Natural killer cell (primary cell): ENCODE measurements around the gene L3MBTL4. TPM values are rescaled to one million over a fixed set of nuclear protein-coding genes. Genes with fewer than 3 reads are reported as not detected.

Source experiments
- ATAC-seq, 3 donors: fragments of 150-1000 bp in 2 of 3; fragments of 200-7000 bp in 1 of 3; cut with Tn5 transposase; 1 replicate in 1 of 3; 2 replicates in 2 of 3; pipeline ENCODE4 v1.10.0; 2021; ENCODE audit warnings: mild to moderate bottlenecking in 2 of 3, moderate library complexity in 2 of 3
- DNase-seq, 2 donors: peaks; one replicate each; pipeline versions ENCODE4 v3.0.0 to v3.0.0-alpha.2; 2013 to 2021; ENCODE audit warnings: mixed read lengths in 1 of 2
- H3K27ac ChIP-seq: one replicate; pipeline ENCODE4 v1.5.1; 2013; ENCODE audit warnings: mild to moderate bottlenecking, low read length
- H3K27me3 ChIP-seq: one replicate; pipeline ENCODE4 v1.6.1; 2013; ENCODE audit warnings: low read length; ENCODE audit not compliant: control insufficient read depth, insufficient read depth
- H3K36me3 ChIP-seq: one replicate; pipeline ENCODE4 v1.6.1; 2013; ENCODE audit warnings: low read length; ENCODE audit not compliant: control insufficient read depth, insufficient read depth
- H3K4me1 ChIP-seq: one replicate; pipeline ENCODE4 v1.6.1; 2013; ENCODE audit warnings: low read length; ENCODE audit not compliant: control insufficient read depth, insufficient read depth
- H3K4me3 ChIP-seq: one replicate; pipeline ENCODE4 v1.5.1; 2013; ENCODE audit warnings: low read length
- H3K9me3 ChIP-seq: one replicate; pipeline ENCODE4 v1.6.1; 2013; ENCODE audit warnings: low read length; ENCODE audit not compliant: control insufficient read depth, insufficient read depth
- H3K27ac Mint-ChIP-seq, 2 donors: one replicate each; pipeline ENCODE4 v1.8.0; 2022; ENCODE audit warnings: mild to moderate bottlenecking in 2 of 2, mixed read lengths in 2 of 2, moderate library complexity in 1 of 2
- H3K27me3 Mint-ChIP-seq, 2 donors: one replicate each; pipeline ENCODE4 v1.8.0; 2022; ENCODE audit warnings: low read depth in 2 of 2, mixed read lengths in 2 of 2
- H3K36me3 Mint-ChIP-seq: one replicate; pipeline ENCODE4 v1.8.0; 2022; ENCODE audit warnings: mixed read lengths
- H3K4me1 Mint-ChIP-seq, 2 donors: one replicate each; pipeline ENCODE4 v1.8.0; 2022; ENCODE audit warnings: mixed read lengths in 2 of 2
- H3K4me3 Mint-ChIP-seq: one replicate; pipeline ENCODE4 v1.8.0; 2022; ENCODE audit warnings: mild to moderate bottlenecking, moderate library complexity, mixed read lengths
- H3K9me3 Mint-ChIP-seq, 2 donors: one replicate each; pipeline ENCODE4 v1.8.0; 2022; ENCODE audit warnings: mixed read lengths in 2 of 2
- WGBS: methylation state at CpG from one replicate; pipeline ENCODE4 v1.1.7; 2013; ENCODE audit warnings: missing lambda C conversion rate; ENCODE audit not compliant: insufficient coverage; 5-methylcytosine and 5-hydroxymethylcytosine counted together
- intact Hi-C: fragments of 100-400 bp; cut with micrococcal nuclease; formaldehyde crosslinking; loops from one replicate; pipeline ENCODE4 v1.14.2; 2022
- total RNA-seq, 4 donors: library from RNA; stranded (reverse); fragments of 120-200 nt in 1 of 4; gene quantifications; one replicate each; pipeline versions ENCODE4 v1.2.3 to v1.2.4, GENCODE V29; 2013 to 2022
- TF ChIP-seq, protein P1 (sequence below): fragments of 200-600 bp; IDR thresholded peaks from one replicate; pipeline ENCODE4 v1.8.0; 2022; ENCODE audit warnings: antibody characterized with exemption

Gene L3MBTL4
- total RNA-seq, 3 donors from 2014 or later (not counting 1 experiment from before 2014, with no cell fraction given) = 27.9 to 34.2 (median 30.0) TPM

GRCh38 chr18:6406075-6406909 lies 8.4 kb downstream of the L3MBTL4 start:
- TF ChIP-seq, protein P1, sequence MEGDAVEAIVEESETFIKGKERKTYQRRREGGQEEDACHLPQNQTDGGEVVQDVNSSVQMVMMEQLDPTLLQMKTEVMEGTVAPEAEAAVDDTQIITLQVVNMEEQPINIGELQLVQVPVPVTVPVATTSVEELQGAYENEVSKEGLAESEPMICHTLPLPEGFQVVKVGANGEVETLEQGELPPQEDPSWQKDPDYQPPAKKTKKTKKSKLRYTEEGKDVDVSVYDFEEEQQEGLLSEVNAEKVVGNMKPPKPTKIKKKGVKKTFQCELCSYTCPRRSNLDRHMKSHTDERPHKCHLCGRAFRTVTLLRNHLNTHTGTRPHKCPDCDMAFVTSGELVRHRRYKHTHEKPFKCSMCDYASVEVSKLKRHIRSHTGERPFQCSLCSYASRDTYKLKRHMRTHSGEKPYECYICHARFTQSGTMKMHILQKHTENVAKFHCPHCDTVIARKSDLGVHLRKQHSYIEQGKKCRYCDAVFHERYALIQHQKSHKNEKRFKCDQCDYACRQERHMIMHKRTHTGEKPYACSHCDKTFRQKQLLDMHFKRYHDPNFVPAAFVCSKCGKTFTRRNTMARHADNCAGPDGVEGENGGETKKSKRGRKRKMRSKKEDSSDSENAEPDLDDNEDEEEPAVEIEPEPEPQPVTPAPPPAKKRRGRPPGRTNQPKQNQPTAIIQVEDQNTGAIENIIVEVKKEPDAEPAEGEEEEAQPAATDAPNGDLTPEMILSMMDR = no peak
- Mint-ChIP-seq H3K36me3 (no peaks in the 10 kb centered on the region), H3K27ac (peak overlapping the region in 1 of 2 donors; percentile 75), H3K4me3 (no peak overlapping the region), H3K9me3 (no peaks in the 10 kb centered on the region), H3K4me1 (peaks cover 32 to 35% of the 10 kb centered on the region in 2 donors), H3K27me3 (no peaks in the 10 kb centered on the region)
- no peaks in the 10 kb centered on the region for H3K36me3 ChIP-seq
- no peaks in the 10 kb centered on the region for H3K27me3 ChIP-seq
- DNase-seq (no peak), ATAC-seq (peak; percentile 52 to 81 (median 62))
- intact Hi-C loops = no loop called here
- 71% methylated on average over 7 of the region's 10 CpGs for WGBS
- H3K27ac ChIP-seq = no peak overlapping the region
- H3K9me3 ChIP-seq = no peaks in the 10 kb centered on the region
- no peak overlapping the region for H3K4me3 ChIP-seq
- peaks cover 3% of the 10 kb centered on the region for H3K4me1 ChIP-seq

GRCh38 chr18:6405237-6406074 lies 9.3 kb downstream of the L3MBTL4 start:
- Histone ChIP-seq H3K4me3 (no peak overlapping the region), H3K36me3 (no peaks in the 10 kb centered on the region), H3K9me3 (no peaks in the 10 kb centered on the region), H3K4me1 (peaks cover 3% of the 10 kb centered on the region), H3K27me3 (no peaks in the 10 kb centered on the region), H3K27ac (no peak overlapping the region)
- H3K27ac Mint-ChIP-seq = no peak overlapping the region
- H3K9me3 Mint-ChIP-seq = no peaks in the 10 kb centered on the region
- intact Hi-C loops = no loop called here
- WGBS = 90% methylated on average over 10 of the region's 11 CpGs
- ATAC-seq = no peak
- TF ChIP-seq, protein P1 = no peak
- peaks cover 27 to 36% of the 10 kb centered on the region in 2 donors for H3K4me1 Mint-ChIP-seq
- no peak overlapping the region for H3K4me3 Mint-ChIP-seq
- no peaks in the 10 kb centered on the region for H3K36me3 Mint-ChIP-seq
- no peaks in the 10 kb centered on the region for H3K27me3 Mint-ChIP-seq
- DNase-seq = no peak

DNA sequence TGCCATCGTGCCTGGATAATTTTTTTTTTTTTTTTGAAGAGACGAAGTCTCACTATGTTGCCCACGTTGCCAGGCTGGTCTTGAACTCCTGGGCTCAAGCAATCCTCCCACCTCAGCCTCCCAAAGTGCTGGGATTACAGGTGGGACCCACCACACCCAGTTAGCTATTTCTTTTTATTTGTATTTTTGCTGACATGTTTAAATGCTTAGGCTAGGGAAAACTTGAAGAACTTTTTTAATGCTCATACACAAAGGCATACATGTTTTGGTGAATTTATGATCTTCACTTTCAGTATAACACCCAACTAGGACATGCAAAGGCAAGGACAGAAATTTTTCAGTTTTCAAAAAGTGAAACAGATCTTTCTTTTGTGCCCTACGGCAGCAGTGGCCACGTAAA lies 9.9 kb downstream of the L3MBTL4 start:
- intact Hi-C loops = no loop called here
- no peak overlapping the region for H3K27ac ChIP-seq
- peaks cover 3% of the 10 kb centered on the region for H3K4me1 ChIP-seq
- TF ChIP-seq, protein P1 = no peak
- no peaks in the 10 kb centered on the region for H3K27me3 ChIP-seq
- ATAC-seq = no peak
- no peak overlapping the region for H3K4me3 ChIP-seq
- no peaks in the 10 kb centered on the region for H3K36me3 ChIP-seq
- no peak for DNase-seq
- no peaks in the 10 kb centered on the region for H3K9me3 Mint-ChIP-seq
- WGBS = 88% methylated on average over 4 of the region's 5 CpGs
- H3K36me3 Mint-ChIP-seq = no peaks in the 10 kb centered on the region
- no peak overlapping the region for H3K27ac Mint-ChIP-seq
- no peaks in the 10 kb centered on the region for H3K27me3 Mint-ChIP-seq
- H3K4me1 Mint-ChIP-seq = peaks cover 21 to 30% of the 10 kb centered on the region in 2 donors
- no peak overlapping the region for H3K4me3 Mint-ChIP-seq
- H3K9me3 ChIP-seq = no peaks in the 10 kb centered on the region
